SU-DHL-6 (cell line): ENCODE data around the gene ITFG1.

ENCODE experiments used
- CTCF ChIP-seq: fragments of 200-600 bp; sonication (generic); IDR thresholded peaks from one replicate; pipeline ENCODE4 v1.5.1; 2017; ENCODE audit warnings: antibody characterized with exemption, mild to moderate bottlenecking, low read length, moderate library complexity; ENCODE audit not compliant: insufficient read depth, poor library complexity, severe bottlenecking
- EZH2phosphoT487 ChIP-seq: fragments of 200-600 bp; sonication (generic), shearing (Covaris generic); conservative IDR thresholded peaks from 2 replicates; pipeline ENCODE4 v1.6.1; 2018; ENCODE audit warnings: mild to moderate bottlenecking, antibody characterized with exemption, low read length, moderate library complexity, mixed read lengths

GRCh38 chr16:47228241-47228640, 232.6 kb downstream of the ITFG1 start:
- no peak for TF ChIP-seq EZH2phosphoT487
- TF ChIP-seq CTCF = no peak
